ENCODE measurements around the gene COPS8. TPM values are rescaled to one million over a fixed set of nuclear protein-coding genes. Genes with fewer than 3 reads are reported as not detected.

The COPS8 gene
- total and polyA plus RNA-seq, 12 donors: 25.2 to 131 (median 63.9) TPM

DNA sequence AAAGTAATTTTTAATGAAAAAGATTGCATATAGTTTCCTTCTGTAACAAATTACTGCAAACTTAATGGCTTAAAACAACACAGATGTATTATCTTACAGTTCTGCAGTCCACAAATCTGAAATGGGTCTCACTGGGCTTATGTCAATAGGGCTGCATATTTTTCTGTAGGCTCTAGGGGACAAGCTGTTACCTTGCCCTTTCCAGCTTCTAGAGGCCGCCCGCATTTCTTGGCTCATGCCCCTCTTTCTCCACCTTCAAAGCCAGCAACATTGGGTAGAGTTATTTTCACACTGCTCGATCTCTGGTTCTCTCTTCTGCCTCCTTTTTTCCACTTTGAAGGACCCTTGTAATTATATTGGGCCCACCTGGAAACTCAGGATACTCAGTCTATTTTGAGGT lies 16.7 kb downstream of the COPS8 start:
- TF ChIP-seq POLR2A (IDR thresholded peaks at IDR 0.05): no peak
- TF ChIP-seq, protein P1, sequence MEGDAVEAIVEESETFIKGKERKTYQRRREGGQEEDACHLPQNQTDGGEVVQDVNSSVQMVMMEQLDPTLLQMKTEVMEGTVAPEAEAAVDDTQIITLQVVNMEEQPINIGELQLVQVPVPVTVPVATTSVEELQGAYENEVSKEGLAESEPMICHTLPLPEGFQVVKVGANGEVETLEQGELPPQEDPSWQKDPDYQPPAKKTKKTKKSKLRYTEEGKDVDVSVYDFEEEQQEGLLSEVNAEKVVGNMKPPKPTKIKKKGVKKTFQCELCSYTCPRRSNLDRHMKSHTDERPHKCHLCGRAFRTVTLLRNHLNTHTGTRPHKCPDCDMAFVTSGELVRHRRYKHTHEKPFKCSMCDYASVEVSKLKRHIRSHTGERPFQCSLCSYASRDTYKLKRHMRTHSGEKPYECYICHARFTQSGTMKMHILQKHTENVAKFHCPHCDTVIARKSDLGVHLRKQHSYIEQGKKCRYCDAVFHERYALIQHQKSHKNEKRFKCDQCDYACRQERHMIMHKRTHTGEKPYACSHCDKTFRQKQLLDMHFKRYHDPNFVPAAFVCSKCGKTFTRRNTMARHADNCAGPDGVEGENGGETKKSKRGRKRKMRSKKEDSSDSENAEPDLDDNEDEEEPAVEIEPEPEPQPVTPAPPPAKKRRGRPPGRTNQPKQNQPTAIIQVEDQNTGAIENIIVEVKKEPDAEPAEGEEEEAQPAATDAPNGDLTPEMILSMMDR (IDR thresholded peaks at IDR 0.05): no peak
- no peaks in the 10 kb centered on the region for H3K4me1 ChIP-seq (replicated peaks in 1 of 2)
- intact Hi-C loops (cut with DNase I): no loop called here
- no peak overlapping the region for H3K4me3 ChIP-seq
- WGBS, 4 donors: 89 to 94% (median 91%) methylated on average over 3 of the region's 3 CpGs
- peaks cover 0 to 29% of the 10 kb centered on the region in 2 donors for H3K36me3 ChIP-seq (replicated peaks in 1 of 2)
- no peaks in the 10 kb centered on the region for H3K9me3 ChIP-seq (replicated peaks in 1 of 3)
- H3K27me3 ChIP-seq: no peaks in the 10 kb centered on the region
- no peak overlapping the region for H3K27ac ChIP-seq
- no peak for DNase-seq

DNA sequence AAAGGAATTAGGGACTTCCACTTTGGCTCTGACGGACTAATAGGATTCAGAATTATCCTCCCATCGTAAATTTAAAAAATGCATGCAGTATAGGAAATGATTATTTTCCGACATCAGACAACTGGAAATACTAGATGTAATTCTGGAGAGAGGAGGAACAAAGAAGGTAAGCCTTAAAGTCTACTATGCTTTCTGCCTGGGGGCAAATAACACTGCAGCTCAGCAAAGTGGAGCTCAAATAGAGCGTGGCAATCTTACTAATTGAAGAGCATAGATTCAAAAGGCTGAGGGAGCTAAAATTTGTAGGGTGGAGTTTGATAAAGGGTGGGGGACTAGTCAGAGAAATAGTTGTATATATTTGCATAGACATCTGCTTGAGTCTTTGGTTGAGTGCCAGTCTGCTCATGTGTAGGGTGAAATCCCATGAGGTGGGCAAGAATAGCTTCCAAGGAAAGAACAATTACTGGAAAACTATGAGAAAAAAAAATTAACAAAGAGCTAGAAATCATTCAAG lies 23.8 kb downstream of the COPS8 start:
- intact Hi-C loops (cut with DNase I): no loop called here
- no peak for TF ChIP-seq POLR2A (IDR thresholded peaks at IDR 0.05)
- TF ChIP-seq, protein P1 (IDR thresholded peaks at IDR 0.05): no peak
- Histone ChIP-seq H3K27ac (no peak overlapping the region), H3K9me3 (replicated peaks in 1 of 3) (no peaks in the 10 kb centered on the region), H3K4me3 (no peak overlapping the region), H3K36me3 (replicated peaks in 1 of 2) (no peaks in the 10 kb centered on the region), H3K27me3 (no peaks in the 10 kb centered on the region), H3K4me1 (replicated peaks in 1 of 2) (no peaks in the 10 kb centered on the region)
- no peak for DNase-seq
- WGBS, 4 donors: 92 to 95% (median 95%) methylated on average over 4 of the region's 4 CpGs

DNA sequence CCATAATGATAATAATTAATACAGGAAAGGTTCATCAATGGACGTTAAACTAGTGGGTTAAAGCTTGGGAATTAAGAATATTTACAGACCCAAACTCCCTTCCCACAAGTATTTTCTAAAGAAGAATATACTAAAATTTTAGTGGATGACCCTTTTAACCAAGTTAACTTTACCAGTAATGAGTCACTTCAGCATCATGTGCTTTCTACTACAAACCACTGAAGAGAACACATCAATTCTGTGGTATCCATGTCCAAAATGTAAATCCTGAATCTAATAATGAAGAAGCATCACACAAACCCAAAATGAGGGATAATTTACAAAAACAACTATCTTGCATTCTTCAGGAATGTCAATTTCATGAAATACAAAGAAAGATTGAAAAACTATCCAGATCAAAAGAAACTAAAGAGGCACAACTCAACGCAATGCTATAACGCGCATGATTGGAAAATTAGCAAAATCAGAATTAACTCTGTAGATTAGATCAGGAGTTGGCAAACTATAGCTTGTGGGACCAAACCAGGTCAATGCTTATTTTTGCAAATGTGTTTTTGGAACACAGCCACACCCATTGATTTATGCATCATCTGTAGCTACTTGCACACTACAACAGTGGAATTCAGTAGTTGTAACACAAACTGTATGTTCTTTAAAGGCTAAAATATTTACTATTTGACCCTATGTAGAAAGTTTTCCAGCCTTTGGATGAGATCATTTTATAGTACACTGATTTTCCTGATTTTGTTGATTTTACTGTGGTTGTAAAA lies 27.5 kb downstream of the COPS8 start:
- no peak overlapping the region for H3K4me3 ChIP-seq
- H3K27ac ChIP-seq: no peak overlapping the region
- H3K9me3 ChIP-seq (replicated peaks in 1 of 3): no peaks in the 10 kb centered on the region
- H3K36me3 ChIP-seq (replicated peaks in 1 of 2): no peaks in the 10 kb centered on the region
- 85 to 88% (median 86%) methylated on average over 4 of the region's 4 CpGs for WGBS, 4 donors
- H3K4me1 ChIP-seq (replicated peaks in 1 of 2): no peaks in the 10 kb centered on the region
- TF ChIP-seq, protein P1 (IDR thresholded peaks at IDR 0.05): no peak
- TF ChIP-seq POLR2A (IDR thresholded peaks at IDR 0.05): no peak
- intact Hi-C loops (cut with DNase I): loop anchor here in 1 of 2 donors (10.0 kb wide), 1 partner anchor 462 kb away; no protein-coding TSS in a partner anchor
- no peaks in the 10 kb centered on the region for H3K27me3 ChIP-seq
- DNase-seq: no peak

DNA sequence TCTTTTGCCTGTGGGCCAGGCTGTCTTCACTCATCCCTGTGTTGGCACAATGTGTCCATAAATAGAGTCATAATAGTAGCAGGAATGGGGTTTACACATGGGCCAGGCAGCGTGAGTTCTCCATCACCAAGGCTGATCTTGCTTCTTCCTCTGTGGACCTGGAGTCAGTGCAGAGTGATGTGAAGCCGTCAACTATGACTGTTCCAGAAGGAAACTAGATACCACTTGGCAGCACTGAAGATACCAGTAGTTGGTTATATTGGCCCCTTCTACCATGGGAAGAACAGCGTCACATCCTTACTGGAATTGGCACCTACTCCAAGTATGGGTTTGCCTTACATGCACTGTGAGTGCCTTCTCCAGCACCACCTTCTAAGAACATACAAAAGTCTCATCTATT lies 30.2 kb downstream of the COPS8 start:
- no peak for DNase-seq
- TF ChIP-seq, protein P1 (IDR thresholded peaks at IDR 0.05): no peak
- no peak for TF ChIP-seq POLR2A (IDR thresholded peaks at IDR 0.05)
- H3K36me3 ChIP-seq (replicated peaks in 1 of 2): no peaks in the 10 kb centered on the region
- H3K4me1 ChIP-seq (replicated peaks in 1 of 2): no peaks in the 10 kb centered on the region
- WGBS, 4 donors: 93 to 100% (median 96%) methylated on average over 3 of the region's 3 CpGs
- no peaks in the 10 kb centered on the region for H3K9me3 ChIP-seq (replicated peaks in 1 of 3)
- H3K27ac ChIP-seq: no peak overlapping the region
- intact Hi-C loops (cut with DNase I): loop anchor here in 1 of 2 donors (10.0 kb wide), 1 partner anchor 459 kb away; no protein-coding TSS in a partner anchor
- no peaks in the 10 kb centered on the region for H3K27me3 ChIP-seq
- no peak overlapping the region for H3K4me3 ChIP-seq
